SK-N-MC (cell line): ENCODE results near the gene GSKIP.

Experiments used
- EZH2 ChIP-seq: fragments of 200-600 bp; sonication (generic); IDR thresholded peaks from one replicate; pipeline ENCODE4 v1.6.1; 2017; ENCODE audit warnings: antibody characterized with exemption
- FOXP2 ChIP-seq: optimal IDR thresholded peaks from 2 replicates; pipeline ENCODE3; 2011; ENCODE audit warnings: mild to moderate bottlenecking, moderate library complexity; ENCODE audit not compliant: insufficient read depth; ENCODE audit errors: extremely low read length, control extremely low read depth
- POLR2AphosphoS5 ChIP-seq: IDR thresholded peaks from 2 replicates; pipeline ENCODE4 v1.6.1; 2012; ENCODE audit warnings: mild to moderate bottlenecking, low read depth, low read length, borderline replicate concordance

GRCh38 chr14:96405677-96406076 lies 42.4 kb downstream of the GSKIP start:
- TF ChIP-seq EZH2: no peak
- TF ChIP-seq POLR2AphosphoS5: no peak
- TF ChIP-seq FOXP2: no peak
